Measurements from ENCODE around the gene LCP2. TPM values are rescaled to one million over a fixed set of nuclear protein-coding genes. Genes with fewer than 3 reads are reported as not detected.

The LCP2 gene
- total RNA-seq, 1 donor from 2014 or later: not detected

- no peaks in the 10 kb centered on the region for H3K36me3 Mint-ChIP-seq
Measured at GRCh38 chr5:170223906-170224305, 73.7 kb downstream of the LCP2 start.

DNA sequence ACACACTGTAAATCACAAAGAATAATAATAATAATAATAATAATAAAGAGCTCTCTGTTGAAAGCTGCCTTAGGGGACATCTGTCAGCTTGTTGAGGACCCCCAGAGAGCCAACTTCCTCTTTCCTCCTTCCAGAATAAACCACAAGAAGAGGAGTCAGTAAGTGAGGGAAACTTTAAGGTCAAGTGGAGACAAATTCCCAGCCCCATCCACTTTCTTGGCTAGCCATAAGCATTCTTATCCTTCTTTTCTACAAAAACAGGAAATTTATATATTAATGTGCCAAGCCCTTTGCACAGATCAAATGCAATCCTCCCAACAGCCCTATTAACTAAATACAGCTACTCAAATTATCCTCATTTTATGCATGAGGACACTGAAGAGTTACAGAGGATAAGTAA is 74.2 kb downstream of the LCP2 start:
- Mint-ChIP-seq H3K4me3 (no peak overlapping the region), H3K27ac (no peak overlapping the region), H3K4me1 (ENCODE audit: unreplicated experiment) (peaks cover 25% of the 10 kb centered on the region), H3K9me3 (no peaks in the 10 kb centered on the region), H3K27me3 (peaks cover 9% of the 10 kb centered on the region), H3K36me3 (no peaks in the 10 kb centered on the region)
- no peak for TF ChIP-seq CTCF (conservative IDR thresholded peaks at IDR 0.05)
- DNase-seq (ENCODE audit: extremely low spot score, unreplicated experiment): no peak

More at GRCh38 chr5:170223906-170224305, 73.7 kb downstream of the LCP2 start:
- Mint-ChIP-seq H3K4me3 (no peak overlapping the region), H3K9me3 (no peaks in the 10 kb centered on the region), H3K4me1 (ENCODE audit: unreplicated experiment) (peaks cover 30% of the 10 kb centered on the region), H3K27me3 (peaks cover 9% of the 10 kb centered on the region), H3K27ac (no peak overlapping the region)
- no peak for TF ChIP-seq CTCF (conservative IDR thresholded peaks at IDR 0.05)
- DNase-seq (ENCODE audit: extremely low spot score, unreplicated experiment): no peak

GRCh38 chr5:170221327-170221741 is 76.2 kb downstream of the LCP2 start:
- H3K27ac Mint-ChIP-seq: peak overlapping the region; percentile 5
- H3K36me3 Mint-ChIP-seq: no peaks in the 10 kb centered on the region
- H3K4me1 Mint-ChIP-seq (ENCODE audit: unreplicated experiment): peaks cover 25% of the 10 kb centered on the region
- TF ChIP-seq CTCF (conservative IDR thresholded peaks at IDR 0.05): peak; percentile 70
- peaks cover 6% of the 10 kb centered on the region for H3K27me3 Mint-ChIP-seq
- DNase-seq (ENCODE audit: extremely low spot score, unreplicated experiment): no peak
- H3K4me3 Mint-ChIP-seq: no peak overlapping the region
- no peaks in the 10 kb centered on the region for H3K9me3 Mint-ChIP-seq

GRCh38 chr5:170220191-170220590 is 77.4 kb downstream of the LCP2 start:
- no peak for TF ChIP-seq CTCF (conservative IDR thresholded peaks at IDR 0.05)
- Mint-ChIP-seq H3K36me3 (no peaks in the 10 kb centered on the region), H3K9me3 (no peaks in the 10 kb centered on the region), H3K27me3 (no peaks in the 10 kb centered on the region), H3K4me3 (no peak overlapping the region), H3K27ac (no peak overlapping the region), H3K4me1 (ENCODE audit: unreplicated experiment) (peaks cover 17% of the 10 kb centered on the region)
- no peak for DNase-seq (ENCODE audit: extremely low spot score, unreplicated experiment)

- DNase-seq (ENCODE audit: extremely low spot score, unreplicated experiment): no peak
- Mint-ChIP-seq H3K4me1 (ENCODE audit: unreplicated experiment) (peaks cover 17% of the 10 kb centered on the region), H3K36me3 (no peaks in the 10 kb centered on the region), H3K27me3 (no peaks in the 10 kb centered on the region), H3K27ac (no peak overlapping the region), H3K4me3 (no peak overlapping the region), H3K9me3 (no peaks in the 10 kb centered on the region)
- no peak for TF ChIP-seq CTCF (conservative IDR thresholded peaks at IDR 0.05)
Measured at GRCh38 chr5:170219615-170220014, 78.0 kb downstream of the LCP2 start.

DNA sequence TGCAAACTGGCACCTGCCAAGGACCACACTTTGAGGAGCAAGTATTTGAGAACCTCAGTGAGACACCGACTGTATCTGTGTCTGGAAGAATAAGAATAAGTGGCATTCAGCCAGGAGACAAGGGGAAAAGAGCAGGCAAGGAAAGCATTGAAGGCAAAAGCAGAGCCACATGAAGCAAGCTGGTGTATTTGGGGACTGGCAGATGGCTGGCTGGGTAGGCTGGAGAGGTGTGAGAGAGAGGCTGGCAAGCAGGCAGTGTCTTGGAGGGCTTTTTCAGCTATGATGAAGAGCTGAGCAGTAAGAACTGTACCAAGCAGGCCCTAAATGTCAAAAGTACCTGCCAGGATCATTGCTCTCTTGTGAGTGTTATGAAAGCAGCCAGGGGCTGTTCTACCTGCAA is 78.9 kb downstream of the LCP2 start:
- TF ChIP-seq CTCF (conservative IDR thresholded peaks at IDR 0.05): no peak
- no peak for DNase-seq (ENCODE audit: extremely low spot score, unreplicated experiment)
- H3K4me1 Mint-ChIP-seq (ENCODE audit: unreplicated experiment): peaks cover 17% of the 10 kb centered on the region
- H3K27me3 Mint-ChIP-seq: no peaks in the 10 kb centered on the region
- no peaks in the 10 kb centered on the region for H3K36me3 Mint-ChIP-seq
- no peaks in the 10 kb centered on the region for H3K9me3 Mint-ChIP-seq
- no peak overlapping the region for H3K4me3 Mint-ChIP-seq
- no peak overlapping the region for H3K27ac Mint-ChIP-seq

All from type B pancreatic cell (in vitro differentiated cells).